CMK (cell line): Measurements from ENCODE around the gene PCGF3.
"Not testable (repeated sequence)": the region's sequence is repeated elsewhere in the genome, so short reads cannot be mapped to it uniquely, and the experiment has no call there.

Experiments used
- DNase-seq: peaks from one replicate; pipeline ENCODE4 v3.0.0-alpha.2; 2010; ENCODE audit warnings: low read depth

Gene PCGF3

GRCh38 chr4:764405-765169, 59.0 kb downstream of the PCGF3 start:
- no peak for DNase-seq

DNA sequence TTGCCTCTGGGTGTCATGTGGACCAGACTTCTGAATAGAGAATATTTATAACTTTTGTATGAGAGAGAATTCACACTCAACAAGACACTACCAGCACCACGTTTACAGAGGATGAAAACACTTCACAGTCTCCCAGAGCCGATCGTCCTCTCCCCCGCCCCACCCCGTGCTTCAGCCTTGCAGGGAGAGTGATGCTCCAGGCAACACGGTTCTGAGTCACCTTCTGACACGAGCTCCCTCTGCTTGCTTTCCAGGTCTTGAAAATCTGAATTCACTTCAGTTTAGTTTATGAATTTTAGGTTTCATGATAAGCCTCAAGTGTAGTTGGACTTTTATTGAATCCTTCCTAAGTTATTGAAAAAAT, 60.5 kb downstream of the PCGF3 start:
- no peak for DNase-seq

- DNase-seq = no peak
Observed at GRCh38 chr4:766559-767283, 61.1 kb downstream of the PCGF3 start.

GRCh38 chr4:768076-768475, 62.4 kb downstream of the PCGF3 start:
- no peak for DNase-seq

GRCh38 chr4:768995-769394, 63.4 kb downstream of the PCGF3 start:
- DNase-seq = no peak

- DNase-seq = no peak
Observed at GRCh38 chr4:769511-769910, 63.9 kb downstream of the PCGF3 start.

DNA sequence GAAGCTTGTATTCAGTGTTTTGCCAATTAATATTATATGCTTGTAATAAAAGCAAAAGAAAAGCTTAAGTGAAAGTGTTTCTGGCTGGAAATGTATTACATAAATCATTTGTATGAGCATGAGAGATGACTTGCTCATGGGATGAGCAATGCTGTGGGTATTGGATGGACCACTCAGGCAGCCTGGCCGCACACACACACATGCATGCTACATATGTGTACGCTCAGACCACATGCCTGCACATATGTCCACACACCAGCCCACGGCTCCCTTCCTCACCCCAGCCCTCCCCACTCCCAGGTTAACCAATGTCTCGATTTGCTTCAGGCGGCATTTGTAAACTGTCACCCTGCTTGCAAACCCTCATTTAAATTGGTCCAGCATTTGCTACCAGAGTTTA, 64.4 kb downstream of the PCGF3 start:
- no peak for DNase-seq

- DNase-seq = no peak
Observed at GRCh38 chr4:771464-771863, 65.8 kb downstream of the PCGF3 start.

DNA sequence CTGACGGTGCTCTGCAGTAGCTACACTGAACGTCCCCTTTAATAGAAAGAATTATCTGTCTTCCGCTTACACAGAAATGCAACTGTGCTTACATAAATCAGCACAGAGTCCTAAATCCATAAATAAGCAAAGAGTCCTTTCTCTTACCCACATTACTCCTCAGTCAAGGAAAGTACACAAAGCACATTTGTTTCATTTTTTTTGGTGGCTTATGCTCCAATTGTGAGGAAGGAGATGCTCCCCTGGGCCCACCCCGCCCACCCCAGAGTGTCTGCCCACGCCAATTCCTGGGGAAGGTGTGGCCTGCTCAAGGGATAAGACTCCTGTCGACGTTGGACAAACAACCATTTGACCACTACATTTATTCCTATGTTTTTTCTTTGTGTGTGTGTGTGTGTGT, 66.5 kb downstream of the PCGF3 start:
- no peak for DNase-seq

DNA sequence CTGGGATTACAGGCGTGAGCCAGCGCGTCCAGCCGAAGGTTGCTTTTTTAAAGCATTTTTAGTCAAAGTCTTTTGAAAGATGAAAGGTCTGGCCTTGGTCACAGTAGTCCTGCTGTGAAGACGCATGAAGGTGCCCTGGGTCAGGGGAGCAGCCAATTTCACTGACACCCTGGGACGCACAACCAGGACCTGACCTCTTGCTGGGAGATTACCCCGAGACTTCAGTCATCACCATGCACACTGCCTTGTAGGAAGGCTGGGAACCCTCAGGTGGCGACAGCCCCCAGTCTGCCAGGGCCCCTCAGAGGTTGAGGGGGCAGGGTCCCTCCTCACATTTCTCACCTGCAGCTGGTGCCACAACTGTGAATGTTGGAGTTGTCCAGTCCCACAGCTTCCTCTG, 67.1 kb downstream of the PCGF3 start:
- no peak for DNase-seq

- no peak for DNase-seq
Observed at GRCh38 chr4:773214-773613, 67.6 kb downstream of the PCGF3 start.

GRCh38 chr4:774419-775092, 68.9 kb downstream of the PCGF3 start:
- DNase-seq = not testable (repeated sequence)

DNA sequence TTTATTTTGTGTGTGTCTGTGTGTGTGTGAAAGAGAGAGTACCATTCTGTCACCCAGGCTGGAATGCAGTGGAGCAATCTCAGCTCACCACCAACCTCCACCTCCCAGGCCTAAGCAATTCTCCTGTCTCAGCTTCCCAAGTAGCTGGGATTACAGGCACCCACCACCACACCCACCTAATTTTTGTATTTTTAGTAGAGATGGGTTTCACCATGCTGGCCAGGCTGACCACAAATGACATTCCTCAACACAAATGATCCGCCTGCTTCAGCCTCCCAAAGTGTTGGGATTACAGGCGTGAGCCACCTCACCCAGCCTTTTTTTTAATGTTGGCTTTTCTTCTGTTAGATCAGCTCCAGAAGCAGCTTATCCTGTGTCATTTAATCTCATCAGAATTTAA, 69.9 kb downstream of the PCGF3 start:
- DNase-seq = not testable (repeated sequence)

DNA sequence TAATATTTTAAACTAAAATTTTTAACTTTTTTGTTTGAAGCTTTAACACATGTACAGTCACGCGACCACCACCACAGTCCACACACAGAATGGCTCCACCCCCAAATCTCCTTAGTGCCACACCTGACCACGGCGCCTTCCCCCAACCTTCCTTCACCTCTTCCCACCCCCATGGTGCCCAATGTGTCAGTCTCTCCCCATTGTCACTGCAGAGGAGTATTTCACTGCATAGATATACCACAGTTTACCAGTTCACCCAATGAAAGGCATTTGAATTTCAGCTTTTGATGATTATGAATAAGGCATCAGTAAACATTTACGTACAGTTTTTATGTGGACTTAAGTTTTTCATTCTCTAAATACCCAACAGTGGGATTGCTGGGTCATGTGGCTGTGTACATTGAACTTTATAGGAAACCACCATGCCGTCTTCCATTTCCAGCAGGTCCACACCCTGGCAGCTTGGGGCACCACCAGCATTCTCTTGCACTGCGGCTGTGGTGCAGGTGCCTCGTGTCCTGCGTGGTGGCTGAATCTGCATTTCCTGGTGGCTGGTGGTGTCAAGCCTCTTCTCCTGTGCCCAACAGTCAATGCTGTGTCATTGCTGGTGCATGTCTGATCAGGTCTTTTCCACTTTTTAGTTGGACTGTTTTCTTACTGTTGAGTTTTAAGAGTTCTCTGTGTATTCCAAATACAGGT, 71.3 kb downstream of the PCGF3 start:
- DNase-seq = no peak

GRCh38 chr4:777520-778262, 72.1 kb downstream of the PCGF3 start:
- no peak for DNase-seq

DNA sequence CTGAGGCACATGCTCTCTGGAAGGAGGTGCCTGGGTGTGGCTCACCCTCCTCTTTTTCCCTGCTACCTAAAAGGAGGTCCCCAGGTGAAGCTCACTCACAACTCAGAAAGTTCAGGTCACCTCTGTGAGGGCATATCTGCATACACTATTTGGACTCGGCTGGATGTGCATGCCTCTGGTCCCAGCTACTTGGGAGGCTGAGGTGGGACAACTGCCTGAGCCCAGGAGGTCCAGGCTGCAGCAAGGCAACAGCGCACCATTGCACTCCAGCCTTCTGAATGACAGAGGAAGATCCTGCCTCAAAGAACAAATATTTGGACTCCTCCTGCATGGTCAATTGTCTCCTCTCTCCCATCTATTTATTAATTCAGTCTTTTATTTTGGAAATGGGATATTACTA, 73.9 kb downstream of the PCGF3 start:
- DNase-seq = no peak

DNA sequence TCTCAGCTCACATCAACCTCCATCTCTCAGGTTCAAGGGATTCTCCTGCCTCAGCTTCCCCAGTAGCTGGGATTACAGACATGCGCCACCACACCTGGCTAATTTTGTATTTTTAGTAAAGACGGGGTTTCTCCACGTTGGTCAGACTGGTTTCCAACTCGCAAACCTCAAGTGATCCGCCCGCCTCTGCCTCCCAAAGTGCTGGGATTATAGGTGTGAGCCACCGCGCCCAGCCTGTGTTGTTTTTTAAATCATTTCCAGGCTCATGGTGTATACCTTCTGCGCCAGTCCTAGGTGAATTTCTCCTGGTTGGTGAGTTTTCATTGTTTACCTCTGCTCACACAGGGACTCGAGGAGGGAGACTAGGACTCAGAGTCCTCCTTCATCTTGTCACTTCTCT, 74.6 kb downstream of the PCGF3 start:
- DNase-seq = not testable (repeated sequence)

GRCh38 chr4:780716-781492, 75.3 kb downstream of the PCGF3 start:
- DNase-seq = no peak

DNA sequence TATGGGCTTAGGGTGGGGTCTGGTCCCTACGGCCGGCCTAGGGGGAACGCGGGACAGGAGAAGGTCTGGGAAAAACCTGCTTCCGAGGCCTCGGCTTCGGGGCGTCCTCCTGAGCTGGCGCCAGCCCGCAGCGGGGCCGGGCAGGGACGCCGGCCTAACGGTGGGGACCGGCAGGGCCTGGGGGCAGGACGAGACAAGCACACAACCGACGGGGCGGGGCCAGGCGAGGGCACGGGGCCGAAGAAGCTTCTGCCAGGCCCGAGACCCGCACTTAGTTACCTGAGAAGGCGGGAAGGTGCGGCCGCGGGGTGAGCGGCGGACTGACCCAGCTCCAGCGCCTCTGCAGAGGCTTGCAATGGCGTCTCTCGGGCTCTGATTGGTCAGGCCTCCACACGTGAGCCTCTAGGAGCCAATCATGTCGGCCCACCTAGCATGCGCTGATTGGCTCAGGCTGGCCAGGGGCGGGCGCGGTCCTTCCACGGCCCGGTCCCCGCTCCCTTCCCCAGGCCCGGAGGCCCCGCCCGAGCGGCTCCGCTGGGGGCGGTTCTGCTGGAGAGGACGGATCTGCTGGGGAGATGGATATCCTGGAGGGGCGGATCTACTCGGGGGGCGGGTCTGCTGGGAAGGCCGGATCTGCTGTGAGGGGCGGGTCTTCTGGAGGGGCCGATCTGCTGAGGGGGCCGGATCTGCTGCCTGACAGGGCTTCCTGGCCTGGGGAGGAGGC, 76.0 kb downstream of the PCGF3 start:
- DNase-seq = peak; percentile 99
